Brain pericyte (primary cell): Measurements from ENCODE around the gene DLL1.

Experiments used
- DNase-seq: peaks from one replicate; pipeline ENCODE4 v3.0.0-alpha.2; 2012; ENCODE audit warnings: low read depth, low spot score

DLL1 gene

DNA sequence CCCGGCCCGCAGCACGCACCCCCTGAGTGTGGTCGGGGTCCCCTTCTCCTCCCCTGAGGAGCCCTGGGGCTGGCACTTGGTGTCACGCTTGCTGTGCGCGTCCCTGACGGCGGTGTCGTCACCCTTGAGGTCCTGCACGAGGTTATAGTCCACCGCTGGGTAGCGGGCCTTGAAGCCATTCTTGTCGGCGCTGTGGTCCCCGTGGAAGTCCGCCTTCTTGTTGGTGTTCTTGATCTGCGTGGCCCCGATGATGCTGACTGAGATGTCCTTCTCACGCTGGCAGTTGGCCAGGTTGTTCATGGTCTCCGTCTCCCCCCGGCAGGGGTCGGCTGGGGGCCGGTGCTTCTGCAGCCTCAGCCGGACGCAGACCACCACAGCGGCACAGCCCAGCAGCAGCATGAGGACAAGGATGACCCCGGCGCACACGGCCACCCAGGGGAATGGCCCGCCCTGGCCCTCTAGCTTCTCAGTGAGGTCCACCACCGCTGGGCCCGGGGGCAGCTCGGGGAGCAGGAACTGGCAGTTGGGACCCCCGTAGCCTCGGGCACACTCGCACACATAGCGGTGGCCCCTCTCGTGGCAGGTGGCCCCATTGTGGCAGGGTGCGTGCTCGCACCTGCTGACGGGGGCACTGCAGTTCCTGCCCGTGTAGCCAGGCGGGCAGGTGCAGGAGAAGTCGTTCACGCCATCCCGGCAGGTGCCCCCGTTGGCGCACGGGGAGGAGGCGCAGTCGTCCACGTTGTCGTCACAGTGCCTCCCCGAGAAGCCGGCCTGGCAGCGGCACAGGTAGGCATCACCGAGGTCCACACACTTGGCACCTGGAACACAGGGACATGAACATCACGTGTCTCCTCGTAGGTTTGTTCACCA lies 7.4 kb downstream of the DLL1 start:
- no peak for DNase-seq

DNA sequence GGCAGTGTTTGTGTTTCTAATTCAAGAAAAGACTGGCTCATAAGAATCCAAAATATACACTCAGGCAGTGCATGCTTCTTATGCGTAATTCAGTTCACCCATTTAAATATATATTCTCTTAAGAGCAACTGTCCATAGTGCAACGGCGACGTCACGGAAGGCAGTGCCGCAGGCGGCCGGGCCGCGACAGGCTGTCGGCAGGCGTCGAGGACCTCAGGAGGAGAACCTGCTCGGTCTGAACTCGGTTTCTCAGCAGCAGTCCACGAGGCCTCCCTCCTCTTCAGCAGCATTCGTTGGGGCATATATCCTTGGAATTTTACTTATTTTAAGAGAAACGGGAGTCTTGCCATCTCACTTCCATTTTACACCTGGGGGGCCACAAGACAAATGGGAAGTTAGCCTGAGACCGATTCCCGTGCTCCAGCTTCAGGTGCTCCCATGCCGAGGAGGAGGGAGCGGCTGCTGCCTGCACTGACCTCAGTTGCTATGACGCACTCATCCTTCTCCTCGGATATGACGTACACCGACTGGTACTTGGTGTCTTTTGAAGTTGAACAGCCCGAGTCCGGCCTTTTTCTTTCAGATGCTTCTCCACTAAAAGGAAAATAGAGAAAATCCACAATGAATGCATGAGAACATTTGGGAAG lies 8.2 kb downstream of the DLL1 start:
- no peak for DNase-seq

DNA sequence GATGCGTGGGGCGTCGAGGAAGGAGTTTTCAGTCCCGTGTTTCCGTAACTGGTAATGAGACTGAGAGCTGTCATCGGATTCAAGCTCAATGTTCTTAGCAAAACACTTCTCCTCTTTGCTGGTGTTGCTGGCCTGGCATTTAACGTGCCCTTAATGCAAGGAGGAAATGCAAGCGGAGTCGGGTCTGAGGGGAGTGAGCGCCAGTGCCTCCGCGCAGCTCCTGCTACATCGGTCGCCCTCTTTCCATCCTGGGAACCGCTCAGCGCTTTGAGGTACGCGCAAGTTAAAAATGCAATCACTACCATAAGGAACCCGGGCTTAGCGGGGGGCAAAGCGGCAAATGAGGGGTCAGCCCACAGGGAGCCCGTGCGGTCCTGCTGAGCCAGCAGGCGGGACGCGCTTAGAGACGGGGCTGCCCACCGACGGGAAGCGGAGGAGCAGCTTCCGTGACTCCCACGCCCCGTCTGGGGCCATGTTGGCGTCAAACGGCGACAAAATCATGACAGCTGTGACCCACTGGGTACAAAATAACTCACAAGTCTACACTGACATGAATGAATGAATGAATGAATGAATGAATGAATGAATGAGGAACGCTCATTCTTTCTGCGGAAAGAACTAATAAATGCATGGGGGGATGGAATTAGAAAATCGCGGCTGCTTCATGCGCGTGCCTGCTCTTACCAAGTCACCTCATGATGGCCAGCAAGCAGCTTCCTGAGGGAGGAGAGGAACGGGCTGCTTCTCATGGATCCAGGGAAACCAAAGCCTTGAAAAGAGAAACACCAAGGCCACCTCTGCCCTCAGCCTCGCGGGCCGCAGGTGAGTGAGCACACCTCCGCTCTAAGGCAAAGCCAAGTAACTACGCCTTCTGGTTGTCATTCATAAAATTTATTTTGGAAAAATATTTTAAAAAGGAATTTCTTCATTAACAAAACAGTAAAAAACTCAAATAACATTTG lies 9.3 kb downstream of the DLL1 start:
- no peak for DNase-seq

DNA sequence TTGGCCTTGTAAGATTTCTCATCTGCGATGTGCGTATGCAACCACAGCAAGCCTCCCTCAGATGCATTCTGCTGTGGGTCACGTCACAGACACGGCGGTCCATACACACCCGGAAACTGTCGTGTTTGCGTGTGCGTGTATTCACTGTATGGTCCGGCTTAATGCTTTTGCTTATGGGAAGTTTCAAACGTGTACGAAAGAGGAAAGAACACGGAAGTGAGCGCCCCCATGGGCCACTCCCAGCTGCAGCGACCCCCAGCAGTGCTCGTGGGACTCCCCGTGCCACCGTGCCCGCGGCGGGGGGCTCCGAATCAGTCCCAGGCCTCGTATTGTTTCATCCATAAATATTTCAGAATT lies 10.2 kb downstream of the DLL1 start:
- no peak for DNase-seq

DNA sequence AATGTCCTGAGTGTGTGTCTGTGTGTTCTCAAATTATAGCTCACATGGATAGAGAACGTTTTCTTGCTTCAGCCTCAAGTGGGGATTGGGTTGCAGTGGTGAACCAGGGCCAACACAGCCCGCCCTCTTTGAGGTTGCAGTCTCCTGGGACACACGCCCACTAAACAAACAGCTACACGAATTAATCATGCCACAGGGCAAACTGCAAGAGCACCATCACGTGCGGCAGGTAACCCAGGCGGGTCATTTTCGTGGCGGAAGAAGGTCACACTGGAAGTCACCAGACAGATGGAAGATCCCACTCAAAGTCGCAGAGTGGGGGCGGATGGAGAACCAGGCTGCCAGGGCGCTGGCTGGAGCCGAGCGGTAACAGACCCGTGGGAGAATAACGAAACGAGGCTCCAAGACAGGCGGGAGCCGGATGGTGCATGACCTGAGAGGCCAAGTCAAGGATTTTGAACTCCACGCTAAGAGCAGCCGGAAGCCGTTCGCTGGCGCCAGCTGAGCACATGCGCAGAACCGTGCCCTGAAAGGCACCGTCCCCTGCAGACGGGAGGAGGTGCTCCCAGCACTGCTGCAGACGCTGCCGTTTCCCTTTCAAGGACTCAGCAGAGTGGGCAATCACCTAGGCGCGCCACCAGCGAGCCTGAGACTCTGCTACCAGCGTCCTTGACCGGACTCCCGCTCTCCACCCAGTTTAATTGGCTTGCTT lies 10.7 kb downstream of the DLL1 start:
- no peak for DNase-seq

DNA sequence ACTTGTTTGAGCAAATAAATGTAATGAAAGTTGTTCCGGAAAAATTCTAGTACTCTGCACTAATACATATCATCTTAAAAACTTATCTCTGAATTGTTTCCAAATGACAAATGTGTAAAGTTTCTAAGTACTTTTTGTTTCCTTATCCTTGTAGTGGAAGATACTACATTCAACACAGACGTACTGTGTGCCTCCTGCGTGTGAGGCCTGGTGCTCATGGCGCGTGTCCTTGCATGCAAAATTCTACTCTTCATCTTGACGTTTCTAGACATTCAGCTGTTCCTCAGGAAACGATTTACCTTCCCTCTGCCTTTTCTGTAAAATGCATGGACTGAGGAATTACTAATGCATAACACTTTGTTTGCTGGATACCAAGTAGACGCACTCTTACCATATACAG lies 11.5 kb downstream of the DLL1 start:
- DNase-seq: no peak

DNA sequence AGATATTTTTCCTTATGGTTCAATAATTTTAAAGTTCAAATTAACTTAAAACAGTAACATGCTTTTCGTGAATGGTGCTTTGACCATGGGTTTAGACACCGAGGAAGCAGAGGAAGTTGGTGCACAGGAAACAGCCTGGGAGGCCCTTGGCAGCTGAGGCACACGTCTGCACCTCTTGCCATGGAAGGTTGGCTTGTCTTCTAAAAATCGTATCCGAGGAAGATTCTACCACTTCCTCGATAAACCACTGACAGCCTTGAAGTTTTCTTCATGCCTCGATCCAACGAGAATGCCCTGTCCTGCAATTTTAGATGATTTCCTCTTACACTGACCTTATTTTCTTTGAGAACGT lies 12.2 kb downstream of the DLL1 start:
- DNase-seq: no peak

DNA sequence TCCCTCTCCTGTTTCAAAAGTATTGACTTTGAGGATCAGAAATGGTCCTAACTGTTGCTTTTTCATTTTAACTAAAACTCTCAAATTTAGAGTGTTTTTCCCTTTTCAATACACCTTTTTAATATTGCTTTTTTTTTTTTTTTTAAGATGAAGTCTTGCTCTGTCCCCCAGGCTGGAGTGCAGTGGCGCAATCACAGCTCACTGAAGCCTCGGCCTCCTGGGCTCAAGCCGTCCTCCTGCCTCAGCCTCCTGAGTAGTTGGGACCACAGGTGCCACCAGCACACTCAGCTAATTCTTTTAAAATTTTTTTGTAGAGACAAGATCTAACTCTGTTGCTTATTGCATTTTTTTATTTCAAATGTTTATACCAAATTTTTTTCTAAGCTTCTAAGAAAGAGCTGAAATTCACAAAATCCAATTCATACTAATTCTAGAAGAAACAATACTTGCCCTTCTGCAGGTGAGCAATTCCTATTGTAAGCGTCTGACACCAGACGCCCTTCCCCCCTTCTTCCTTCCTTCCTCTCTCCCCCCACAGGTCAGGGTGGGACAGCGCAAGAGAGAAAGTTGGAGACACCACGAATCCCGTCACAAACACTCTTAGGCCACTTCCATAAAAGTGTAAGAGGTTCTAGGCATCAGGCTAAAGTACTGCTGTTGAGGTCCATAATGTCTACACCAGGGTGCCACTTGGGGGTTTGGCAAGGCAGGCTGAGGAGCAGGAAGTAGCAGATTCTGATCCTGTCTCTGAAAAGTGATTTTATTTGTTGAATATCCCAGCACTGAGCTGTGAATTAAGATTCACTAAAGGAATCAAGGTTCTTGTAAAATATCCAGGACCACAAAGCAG lies 12.8 kb downstream of the DLL1 start:
- no peak for DNase-seq

DNA sequence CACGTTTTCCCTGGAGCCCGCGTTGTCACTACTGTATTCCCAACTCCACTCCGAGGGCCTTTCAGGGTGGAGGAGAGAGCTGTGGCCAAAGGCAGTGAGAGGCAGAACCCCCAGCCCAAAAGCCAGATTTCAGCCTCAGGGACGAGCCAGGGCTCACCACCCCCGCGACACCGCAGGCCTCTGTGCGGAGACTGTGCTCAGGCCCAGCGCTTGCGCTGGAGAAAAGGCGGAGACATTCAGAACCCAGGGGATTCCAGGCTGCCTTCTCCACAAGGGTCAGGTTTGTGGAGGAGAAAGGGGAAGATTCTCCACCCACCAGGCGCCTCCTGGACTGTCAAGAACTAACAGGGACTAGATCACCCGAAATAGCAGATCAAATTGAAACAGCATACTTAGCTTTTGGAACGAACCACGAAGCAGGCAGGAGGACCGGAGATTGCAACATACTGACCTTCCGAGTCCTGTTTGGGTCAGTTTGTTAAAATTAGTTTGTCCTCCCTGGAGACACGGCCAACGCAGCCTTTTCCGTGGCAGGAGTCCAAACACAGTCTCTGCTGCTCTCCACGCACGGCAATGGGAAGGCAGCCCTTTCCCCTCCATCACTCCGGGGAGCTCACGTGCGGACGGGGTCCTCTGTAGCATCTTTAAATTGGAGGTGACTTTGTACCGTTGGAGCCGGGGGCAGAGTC lies 14.4 kb downstream of the DLL1 start:
- no peak for DNase-seq

DNA sequence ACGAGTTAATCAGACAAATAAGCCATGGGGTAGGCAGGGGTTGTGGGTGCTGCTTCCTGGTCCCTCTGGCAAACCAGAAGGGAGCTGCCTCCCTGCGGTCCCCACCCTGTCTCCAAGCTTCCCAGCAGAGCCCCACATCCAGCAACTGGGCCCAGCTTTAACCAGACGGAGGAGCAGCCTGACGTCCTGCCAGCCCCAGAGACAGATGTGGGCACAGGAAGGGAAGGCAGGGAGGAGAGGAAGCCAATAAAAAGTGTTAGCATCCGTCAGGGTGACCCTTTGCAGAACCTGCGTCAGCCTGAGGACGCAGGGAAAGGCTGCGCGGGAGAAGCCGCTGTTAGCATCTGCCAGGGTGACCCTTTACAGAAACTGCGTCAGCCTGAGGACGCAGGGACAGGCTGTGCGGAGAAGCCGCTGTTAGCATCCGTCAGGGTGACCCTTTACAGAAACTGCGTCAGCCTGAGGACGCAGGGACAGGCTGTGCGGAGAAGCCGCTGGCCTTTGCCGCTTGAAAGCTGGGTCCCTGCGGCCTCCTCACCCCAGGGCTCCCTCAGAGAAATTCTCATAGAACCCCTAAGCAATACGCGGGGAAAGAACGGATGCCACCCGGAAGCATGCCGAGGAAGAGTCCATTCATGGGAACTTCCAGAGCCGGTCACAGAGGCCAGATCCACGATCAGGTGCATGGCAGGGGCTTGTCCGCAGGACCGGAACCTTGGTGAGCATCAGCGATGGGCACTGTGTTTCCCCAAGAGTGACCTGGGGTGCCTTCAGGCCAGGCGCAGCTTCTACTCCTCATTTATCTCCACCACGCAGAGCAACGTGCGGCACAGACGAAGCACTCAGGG lies 15.9 kb downstream of the DLL1 start:
- no peak for DNase-seq

DNA sequence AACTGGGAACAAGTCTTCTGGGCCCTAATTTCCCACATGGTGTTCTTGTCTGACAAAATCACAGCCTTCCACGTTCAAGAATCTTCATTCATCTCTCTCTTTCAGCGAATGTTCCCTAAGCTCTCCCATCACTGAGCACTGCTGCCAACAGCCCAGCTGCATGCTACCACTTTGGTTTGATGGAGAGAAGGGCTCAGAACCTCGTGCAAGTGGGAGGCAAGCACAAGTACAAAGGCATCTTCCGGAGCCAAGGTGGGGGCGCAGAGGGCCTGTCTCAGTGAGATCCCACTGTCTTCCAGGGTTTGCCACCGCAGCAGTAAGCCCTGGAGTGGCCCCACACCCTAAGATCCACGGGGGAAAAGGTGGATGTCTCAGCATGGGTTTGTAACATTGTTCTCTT lies 17.2 kb downstream of the DLL1 start:
- no peak for DNase-seq

DNA sequence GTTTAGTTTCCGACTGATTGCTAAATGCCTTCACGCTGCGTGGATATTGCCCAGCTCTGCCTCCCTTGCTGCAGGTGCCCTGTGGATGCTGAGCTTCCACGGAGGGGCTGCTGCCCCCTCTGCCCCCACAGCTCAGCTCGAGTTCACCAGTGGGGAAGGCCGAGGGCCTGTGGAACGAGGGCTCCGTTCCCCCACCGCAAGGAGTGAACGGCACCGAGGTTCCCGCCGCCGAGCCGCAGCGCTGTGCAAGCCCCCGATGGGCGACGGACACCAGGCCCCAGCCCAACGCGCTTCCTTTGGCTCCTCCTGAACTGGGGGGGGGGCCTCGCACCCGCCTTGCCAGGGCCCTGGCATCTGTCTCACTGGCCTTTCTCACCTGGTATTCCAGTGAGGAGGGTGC lies 17.7 kb downstream of the DLL1 start:
- DNase-seq: no peak

DNA sequence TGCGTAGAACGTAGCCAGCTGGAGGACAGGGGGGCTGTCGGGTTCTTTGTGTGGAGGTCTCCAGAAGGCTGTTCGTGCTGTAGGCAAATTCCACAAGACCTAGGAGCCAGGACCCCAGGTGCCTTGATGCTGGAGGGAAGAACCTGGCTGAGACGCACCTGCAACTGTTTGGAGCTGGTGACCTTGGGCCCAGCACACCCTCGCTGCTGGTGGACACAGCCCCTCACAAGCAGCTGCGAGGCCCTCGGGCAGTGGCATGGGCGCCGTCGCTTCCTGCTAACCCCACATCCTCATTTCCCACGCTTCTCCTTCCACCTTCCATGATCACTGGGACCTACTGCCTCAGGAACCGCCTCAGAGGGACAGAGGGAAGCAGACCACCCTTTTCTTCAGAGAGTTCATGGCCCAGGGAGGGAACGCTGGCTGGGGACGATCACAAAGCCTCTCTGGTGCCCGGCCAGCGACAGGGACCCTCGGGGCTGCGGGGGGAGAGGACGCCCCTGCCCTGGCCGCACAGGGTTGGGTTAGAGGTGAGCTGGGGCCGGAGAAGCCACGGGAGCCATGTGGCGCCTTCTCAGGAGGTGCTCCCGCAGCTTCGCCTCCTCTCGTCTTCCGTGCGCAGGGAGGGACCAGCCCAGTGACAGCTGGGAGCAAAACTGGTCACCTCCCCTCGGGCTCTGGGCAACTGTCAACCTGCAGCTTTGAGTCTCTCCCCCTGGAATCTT lies 18.4 kb downstream of the DLL1 start:
- no peak for DNase-seq

DNA sequence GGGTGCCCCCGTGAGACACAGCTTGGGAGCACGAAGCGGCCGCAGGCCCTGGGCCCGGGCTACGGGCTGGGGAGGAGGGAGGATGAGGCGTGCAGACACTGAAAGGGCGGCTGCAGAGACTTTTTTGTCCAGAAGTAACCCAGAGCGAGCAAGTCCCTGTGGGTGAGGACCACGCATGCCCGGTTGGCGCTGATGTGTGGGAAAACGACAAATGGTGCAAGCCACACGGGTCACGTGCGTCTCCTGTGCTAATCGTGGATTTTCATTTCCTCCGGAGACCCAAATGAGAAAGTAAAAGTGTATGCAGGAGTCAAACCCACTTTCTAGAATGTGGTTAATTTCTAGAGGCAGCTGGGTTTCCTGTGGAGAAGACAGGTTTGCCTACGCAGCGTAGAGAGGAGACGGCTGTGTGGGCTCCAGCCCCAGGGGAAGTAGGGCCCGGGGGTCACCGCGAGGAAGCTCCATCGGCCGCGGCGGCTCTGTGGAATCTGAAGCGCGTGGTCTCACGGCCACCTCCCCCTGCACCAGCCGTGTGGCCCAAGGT lies 19.0 kb downstream of the DLL1 start:
- no peak for DNase-seq

DNA sequence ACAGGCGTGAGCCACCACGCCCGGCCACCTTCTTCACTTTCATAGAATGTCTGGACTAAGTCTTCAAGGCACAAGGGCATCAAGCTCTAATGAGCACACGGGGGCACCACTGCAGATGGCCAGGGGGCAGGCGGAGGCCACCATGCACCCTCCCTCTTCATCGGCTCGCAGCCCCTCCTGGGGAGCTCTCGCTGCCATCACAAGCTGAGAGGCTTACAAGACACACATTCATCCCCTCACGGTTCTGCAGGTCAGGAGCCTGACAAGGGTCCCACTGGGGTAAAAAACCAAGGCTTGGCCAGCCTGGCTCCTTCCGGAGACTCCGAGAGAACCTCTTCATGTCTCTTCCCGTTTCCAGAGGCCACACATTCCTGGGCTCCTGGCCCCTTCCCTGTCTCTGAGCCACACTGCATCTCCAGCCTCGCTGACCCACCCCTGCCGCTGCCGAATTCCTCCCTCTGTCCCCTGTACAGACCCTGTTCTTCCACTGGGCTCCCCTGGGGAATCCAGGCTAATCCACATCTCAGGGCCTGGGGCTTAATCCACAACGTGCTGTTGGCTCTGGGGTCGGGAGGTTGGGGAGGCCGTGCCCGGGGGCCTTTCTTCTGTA lies 19.8 kb downstream of the DLL1 start:
- DNase-seq: no peak

DNA sequence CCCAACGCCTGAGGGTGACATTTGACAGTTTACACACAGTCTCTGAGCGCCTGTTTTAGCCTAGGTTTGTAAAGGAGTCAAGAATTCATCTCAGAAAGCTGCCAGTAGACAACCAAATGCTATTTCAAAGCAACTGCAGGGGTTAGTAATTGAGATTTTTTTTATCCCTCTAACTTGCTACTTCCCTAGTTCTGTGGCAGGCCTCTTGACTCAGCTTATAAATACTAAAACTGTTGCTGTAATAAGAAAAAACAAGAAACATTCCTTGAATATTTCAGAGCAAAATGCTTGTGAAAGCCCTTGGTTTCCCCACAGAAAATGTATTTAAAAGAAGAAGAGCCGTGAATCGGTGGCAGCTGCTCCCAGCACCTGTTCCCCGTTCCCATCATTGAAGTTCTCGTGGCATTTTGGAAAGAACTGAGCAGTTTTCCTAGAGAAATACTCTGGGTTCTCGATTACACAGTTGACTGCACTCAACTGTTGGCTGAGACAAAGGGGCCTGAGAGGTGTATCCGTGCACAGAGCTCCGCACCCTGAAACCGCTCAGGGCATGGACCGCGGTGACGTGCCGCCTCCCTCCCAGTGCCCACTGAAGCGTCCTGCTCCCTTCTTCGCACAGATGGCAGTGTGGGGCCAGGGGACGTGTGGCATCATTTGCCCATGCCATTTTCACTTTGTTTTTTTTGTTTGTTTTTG lies 20.9 kb downstream of the DLL1 start:
- DNase-seq: no peak

DNA sequence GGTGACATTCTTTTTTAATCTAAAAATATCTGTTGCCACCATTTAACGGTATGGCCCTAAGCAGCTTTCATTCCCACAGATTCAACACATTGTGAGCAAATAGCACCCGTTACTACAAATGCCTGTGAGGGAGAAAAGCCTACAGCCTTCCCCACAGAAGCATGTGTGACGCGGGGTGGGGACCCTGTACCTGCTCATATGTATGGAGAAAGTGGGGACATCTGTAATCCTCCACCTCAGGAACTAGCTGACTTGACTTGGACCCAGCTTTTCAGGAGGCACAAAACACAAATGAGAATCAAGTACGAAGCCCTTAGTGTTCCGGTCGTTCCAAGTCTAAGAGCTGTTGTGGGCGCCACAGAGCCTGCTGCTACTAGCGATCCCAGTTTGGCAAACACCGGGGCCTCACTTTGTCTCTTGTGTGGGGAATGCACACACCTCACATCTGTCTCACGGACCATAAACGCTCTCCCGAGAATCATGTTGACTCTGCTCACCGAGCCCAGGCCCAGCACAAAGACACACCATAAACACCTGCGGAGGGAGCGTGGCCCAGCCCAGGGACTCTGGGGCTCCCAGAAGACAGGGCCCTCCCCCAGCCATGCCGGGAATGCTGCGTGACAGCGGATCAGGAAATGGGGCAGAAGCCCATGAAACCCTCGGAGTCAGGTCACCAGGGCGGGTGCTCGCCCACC lies 21.6 kb downstream of the DLL1 start:
- no peak for DNase-seq
